ENCODE results near the gene GALNT18.

Gene GALNT18

GRCh38 chr11:11502263-11502861 lies 119.4 kb downstream of the GALNT18 start:
- DNase-seq (ENCODE audit: low read depth in 1 of 2, low spot score in 1 of 2), result no peak

- no peak for DNase-seq (ENCODE audit: low read depth in 1 of 2, low spot score in 1 of 2)
These were observed 120.1 kb downstream of the GALNT18 start for GRCh38 chr11:11501546-11502262.

DNA sequence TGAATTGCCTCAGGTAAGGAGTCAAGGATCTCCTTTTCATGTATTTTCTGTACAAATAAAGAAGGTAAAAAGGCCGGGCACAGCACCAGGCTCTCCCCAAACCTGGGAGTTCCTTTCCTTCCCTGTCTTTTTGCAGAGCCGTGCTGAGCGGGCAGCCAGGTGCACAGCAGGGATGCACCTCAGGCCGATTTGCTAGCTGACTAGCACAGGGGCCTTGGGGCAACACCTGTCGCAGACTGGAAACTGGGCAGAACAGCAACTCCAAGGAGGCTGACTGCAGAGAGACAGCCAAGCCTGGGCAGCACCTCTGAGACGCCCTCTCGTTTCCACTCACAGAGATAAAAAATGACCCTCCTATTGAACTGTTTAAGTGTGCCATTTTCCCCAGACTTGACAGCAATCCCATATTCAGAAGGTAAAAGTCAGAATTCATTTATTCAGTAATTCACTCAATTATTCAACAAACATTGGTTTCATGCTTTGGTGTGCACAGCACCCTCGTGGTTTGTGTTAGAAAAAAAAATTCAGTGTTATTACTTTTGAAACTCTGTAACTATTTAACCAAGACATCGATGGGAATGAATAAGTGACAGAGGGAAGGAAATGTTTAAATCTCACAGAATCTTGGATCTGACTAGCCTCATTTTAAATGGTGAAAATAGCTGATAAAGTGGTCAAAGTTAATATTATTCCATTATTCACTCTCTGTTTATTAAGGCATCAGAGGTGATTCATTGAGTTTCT lies 120.9 kb downstream of the GALNT18 start:
- no peak for DNase-seq (ENCODE audit: low read depth in 1 of 2, low spot score in 1 of 2)

DNA sequence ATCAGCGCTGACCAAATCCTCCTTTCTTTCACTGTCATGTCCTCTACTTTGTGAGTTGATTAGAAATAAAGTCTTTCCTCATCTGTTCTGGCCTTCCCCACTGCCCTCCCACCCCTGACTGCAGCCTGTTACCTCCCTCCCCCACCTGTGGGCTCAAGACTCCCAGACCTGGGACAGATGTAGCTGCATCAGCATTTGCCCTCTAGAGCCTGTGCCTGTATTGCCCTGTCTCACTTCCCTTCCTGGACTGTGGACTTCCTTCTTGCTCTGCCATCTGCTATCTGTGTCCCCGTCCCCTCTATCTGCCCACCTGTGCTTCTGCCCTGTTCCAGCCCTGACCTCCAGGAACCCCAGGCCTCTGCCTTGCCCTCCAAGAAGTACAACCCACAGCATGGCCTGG lies 122.5 kb downstream of the GALNT18 start:
- DNase-seq (ENCODE audit: low read depth in 1 of 2, low spot score in 1 of 2), result no peak

DNA sequence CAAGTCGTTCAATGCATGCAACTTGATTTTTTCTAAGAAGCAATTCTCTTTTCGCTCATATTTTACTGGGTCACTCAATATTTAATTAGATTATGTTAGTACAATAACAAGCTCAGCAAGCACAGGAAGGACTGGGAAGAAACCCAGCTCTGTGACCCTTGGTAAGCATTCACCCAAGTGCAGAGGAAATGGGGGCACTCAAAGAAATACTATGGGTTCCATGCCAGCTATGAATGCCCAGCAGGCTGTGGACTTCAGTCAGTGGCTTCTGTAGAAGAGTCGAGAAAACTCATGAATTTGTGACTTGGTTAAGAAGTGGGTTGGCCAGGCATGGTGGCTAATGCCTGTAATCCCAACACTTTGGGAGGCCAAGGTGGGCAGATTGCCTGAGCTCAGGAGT lies 123.6 kb downstream of the GALNT18 start:
- no peak for DNase-seq (ENCODE audit: low read depth in 1 of 2, low spot score in 1 of 2)

DNA sequence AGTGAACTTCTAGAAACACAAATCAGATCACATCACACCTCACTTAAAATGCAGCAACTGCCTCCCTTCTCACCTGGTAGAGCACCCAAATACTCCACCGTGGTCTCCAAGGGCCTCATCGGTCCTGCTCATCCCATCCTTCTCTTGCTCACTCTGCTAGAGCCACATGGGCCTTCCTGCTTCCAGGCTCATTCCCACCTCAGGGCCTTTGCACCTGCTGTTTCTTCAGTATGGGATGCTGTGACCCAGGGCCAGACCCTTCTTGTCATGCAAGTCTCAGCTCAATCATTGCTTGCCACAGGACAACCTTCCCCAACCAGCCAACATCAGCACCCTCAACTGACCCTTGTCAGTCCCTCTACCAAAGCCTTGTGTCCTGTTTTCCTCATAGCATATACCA lies 124.9 kb downstream of the GALNT18 start:
- DNase-seq (ENCODE audit: low read depth in 1 of 2, low spot score in 1 of 2), result no peak

- no peak for DNase-seq (ENCODE audit: low read depth in 1 of 2, low spot score in 1 of 2)
These were observed 127.5 kb downstream of the GALNT18 start for GRCh38 chr11:11494348-11494747.

DNA sequence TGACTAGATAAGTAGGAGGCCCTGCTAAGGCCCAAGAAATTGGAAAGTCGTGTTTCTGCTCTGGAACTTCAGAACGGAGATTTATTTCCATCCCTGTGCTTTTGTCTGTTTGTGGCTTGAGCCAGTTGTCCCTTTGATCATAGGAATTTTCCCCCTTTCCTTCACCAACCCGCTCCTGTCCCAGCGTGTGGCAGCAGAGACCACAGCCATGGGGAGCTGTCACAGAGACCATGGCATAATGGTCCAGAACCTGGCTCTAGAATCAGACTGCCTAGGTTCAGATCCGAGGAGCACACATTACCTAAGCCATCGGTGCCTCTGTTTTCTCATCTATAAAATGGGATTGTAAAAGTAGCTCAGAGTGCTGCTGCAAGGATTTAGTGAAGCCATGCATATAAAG lies 128.1 kb downstream of the GALNT18 start:
- no peak for DNase-seq (ENCODE audit: low read depth in 1 of 2, low spot score in 1 of 2)

DNA sequence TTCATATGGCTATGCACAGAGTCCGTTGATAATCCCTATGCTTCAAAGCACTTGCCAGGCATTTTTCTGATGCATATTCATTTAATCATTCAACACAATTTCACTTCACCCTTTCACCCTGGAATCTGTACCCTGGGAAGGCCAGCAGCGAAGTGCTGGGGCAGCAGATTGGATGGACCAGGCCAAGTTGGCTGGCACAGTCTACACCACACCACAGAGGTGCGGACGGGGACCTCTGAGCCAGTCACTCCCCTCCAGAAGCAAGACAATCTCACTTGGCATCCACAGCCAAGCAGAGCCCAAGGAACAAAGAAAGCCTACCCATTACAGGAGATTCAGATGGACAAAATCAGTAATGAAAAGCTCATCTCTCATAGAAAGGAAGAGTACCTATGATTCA lies 130.2 kb downstream of the GALNT18 start:
- no peak for DNase-seq (ENCODE audit: low read depth in 1 of 2, low spot score in 1 of 2)

GRCh38 chr11:11491014-11491413 lies 130.8 kb downstream of the GALNT18 start:
- DNase-seq (ENCODE audit: low read depth in 1 of 2, low spot score in 1 of 2), result no peak

DNA sequence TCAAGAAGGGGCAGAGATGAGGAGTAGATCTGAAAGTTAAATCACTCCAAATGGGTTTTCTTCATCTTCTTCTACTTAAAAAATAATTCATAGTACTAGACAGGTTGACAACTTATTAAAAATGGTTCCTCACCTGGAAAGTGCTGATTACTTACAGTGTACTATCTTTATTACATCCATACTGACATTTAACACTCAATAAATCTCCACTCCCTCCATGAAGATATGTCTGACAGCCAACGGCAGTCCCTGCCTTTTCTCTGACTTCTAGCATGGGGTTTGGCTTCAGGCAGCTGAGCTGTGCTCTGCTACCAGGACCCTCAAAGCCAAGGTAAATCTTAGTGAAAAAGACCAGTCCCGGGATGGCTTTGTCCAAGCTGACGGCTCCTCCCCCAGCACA lies 135.4 kb downstream of the GALNT18 start:
- no peak for DNase-seq (ENCODE audit: low read depth in 1 of 2, low spot score in 1 of 2)

DNA sequence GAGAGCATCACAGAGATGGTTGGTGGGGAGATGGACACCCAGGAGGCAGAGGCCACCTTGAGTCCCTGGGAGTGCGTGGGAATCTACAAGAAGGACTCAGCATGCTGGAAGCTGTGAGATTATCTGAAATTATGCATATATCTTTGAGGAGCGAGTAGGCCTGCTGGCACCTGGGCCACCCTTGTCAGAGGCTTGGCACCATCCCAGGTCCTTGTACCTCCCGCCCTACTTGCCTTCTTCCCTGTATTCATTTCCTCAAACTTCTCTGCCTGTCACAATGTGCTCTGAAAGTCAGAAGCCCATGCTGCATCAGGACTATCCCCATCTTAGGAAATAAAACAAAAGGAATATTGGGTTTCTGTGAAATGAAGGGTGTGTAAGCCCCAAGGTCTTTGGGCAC lies 135.8 kb downstream of the GALNT18 start:
- no peak for DNase-seq (ENCODE audit: low read depth in 1 of 2, low spot score in 1 of 2)

- DNase-seq (ENCODE audit: low read depth in 1 of 2, low spot score in 1 of 2), result no peak
These were observed 138.2 kb downstream of the GALNT18 start for GRCh38 chr11:11483627-11484026.

DNA sequence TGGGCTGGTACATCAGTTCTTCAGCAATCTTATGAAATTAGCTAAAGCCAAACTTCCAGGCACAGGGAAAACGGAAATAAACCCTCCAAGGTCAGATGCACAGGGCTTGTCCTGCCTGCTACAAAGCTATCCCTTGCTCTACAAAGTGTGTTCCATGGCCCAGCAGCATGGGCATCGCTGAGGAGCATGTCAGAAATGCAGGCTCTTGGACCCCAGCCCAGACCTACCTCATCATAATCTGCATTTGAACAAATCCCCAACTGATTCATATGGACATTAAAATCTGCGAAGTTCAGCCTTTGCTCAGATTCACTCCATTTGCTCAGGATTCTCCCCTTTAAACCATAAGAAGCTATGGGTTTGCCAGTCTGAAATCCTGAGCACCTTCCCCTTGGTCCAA lies 139.1 kb downstream of the GALNT18 start:
- DNase-seq (ENCODE audit: low read depth in 1 of 2, low spot score in 1 of 2), result no peak

- DNase-seq (ENCODE audit: low read depth in 1 of 2, low spot score in 1 of 2), result no peak
These were observed 140.4 kb downstream of the GALNT18 start for GRCh38 chr11:11481371-11481770.

DNA sequence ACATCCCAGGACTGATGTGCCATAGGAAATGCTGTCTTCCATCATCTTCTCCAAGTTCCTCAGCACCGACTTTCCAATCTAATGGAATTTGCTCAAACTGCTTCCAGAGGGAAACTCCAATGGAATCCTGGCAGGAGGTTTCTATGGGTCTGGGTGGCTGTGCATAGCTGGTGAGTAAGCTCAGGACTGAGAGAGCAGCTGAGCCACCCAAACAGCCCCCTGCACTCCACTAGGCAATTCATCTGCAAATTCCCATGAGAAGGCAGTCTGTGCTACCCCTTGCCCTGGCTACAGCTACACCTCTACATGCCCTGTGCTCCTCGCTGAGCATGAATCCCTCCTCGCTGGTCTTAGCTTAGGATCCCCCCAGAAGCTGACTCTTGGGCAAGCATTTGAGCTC lies 140.8 kb downstream of the GALNT18 start:
- no peak for DNase-seq (ENCODE audit: low read depth in 1 of 2, low spot score in 1 of 2)

DNA sequence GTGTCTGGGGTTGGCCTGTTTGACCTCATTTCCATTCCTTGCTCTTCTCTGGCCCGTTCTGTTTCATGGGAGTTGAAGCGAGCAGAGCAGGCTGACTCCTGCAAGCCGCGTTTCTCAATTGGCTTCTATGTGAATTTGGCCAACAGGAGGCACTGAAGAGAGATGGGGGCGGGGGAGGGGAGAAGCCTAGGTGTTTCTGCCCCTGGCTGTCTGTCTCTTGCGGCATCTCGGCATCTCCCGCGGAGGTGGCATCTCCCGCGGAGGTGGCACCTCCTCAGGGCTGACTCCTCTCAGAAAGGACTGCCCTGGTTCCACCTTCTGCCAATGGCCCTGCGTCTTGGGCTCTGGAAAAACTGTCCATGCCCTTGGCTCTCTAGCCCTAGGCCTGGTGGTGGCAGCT lies 143.1 kb downstream of the GALNT18 start:
- no peak for DNase-seq (ENCODE audit: low read depth in 1 of 2, low spot score in 1 of 2)

DNA sequence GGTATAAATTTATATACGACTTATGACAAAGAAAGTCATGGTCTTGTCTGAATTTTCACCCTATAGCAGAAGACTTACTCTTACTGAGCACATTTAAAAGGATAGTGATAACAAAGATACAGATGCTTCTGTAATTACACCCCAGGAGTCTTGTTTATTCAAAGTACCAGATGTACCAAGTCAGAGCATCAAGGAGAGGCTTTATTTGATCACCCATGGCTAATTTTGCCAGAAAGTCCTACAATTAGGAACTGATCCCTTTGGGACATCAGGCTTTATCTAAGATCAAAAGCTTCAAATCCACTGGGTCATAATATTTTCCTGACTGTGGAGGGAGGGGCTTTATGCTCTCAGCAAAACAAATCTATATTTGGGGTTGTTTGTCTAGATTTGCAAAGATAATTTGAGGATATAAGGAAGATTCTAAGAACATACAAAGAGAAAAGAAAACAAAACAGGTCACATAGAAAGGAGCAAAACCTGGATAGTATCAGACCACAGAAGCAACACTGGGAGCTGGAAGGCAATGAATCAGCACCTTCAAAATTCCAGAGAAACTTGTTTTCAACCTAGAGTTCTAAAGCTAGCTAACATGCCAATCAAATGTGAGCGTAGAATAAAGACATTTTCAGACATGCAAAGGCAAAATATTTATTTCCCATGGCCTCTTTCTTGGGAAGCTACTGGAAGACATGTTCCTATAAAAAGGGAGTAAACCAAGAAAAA lies 143.9 kb downstream of the GALNT18 start:
- no peak for DNase-seq (ENCODE audit: low read depth in 1 of 2, low spot score in 1 of 2)

- DNase-seq (ENCODE audit: low read depth in 1 of 2, low spot score in 1 of 2), result no peak
These were observed 144.7 kb downstream of the GALNT18 start for GRCh38 chr11:11476971-11477645.

GRCh38 chr11:11476499-11476898 lies 145.3 kb downstream of the GALNT18 start:
- DNase-seq (ENCODE audit: low read depth in 1 of 2, low spot score in 1 of 2), result no peak

DNA sequence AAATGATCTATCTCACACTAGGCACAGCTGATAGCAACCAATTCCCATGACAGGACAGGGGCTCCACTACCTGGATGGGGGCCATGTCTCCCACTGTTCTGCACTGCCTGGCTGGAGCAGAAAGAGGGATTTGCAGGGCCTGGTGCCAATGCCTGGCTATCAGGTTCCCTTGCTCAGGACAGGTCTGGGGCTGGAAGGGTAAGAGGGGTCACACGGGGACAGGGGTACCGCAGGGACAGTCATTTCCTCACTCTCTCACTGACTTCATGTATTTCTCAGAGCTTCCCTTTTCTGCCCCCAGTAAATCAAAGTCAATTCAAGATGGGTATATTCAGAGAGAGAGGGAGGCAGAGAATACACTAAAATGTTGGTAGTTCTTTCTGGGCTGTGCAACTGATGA lies 149.7 kb downstream of the GALNT18 start:
- no peak for DNase-seq (ENCODE audit: low read depth in 1 of 2, low spot score in 1 of 2)

Data from activated CD4-positive, alpha-beta T cell treated with anti-CD3 and anti-CD28 coated beads, Interleukin-2, amount 50 U/mL, for 24 hours (primary cell).